ENCODE measurements around the gene BTBD9.
A peak's percentile ranks its signal among the peaks of the same experiment; 100 is the strongest.
"Not testable (repeated sequence)": the region's sequence is repeated elsewhere in the genome, so short reads cannot be mapped to it uniquely, and the experiment has no call there.

BTBD9 gene

DNA sequence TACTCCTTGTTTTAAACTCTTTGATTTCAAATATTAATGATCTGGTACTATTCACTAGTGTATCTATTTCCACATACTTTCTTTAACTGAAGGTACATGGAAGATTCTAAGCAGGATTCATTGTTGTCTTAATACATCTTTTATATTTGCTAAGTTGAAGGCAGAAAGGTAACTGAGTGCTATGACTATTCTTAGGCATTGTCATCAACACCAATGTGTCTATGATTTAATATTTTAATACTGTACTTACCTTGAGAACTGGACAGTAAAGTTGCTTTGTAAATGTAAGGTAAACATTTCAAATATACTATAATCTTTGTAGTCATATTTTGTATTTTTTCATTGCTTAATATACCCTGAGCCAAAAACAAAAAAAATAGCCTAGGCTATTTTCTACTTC, 8.9 kb upstream of the BTBD9 start:
- DNase-seq, result no peak

GRCh38 chr6:38646166-38646878, 6.6 kb upstream of the BTBD9 start:
- no peak for DNase-seq

GRCh38 chr6:38644951-38645350, 5.2 kb upstream of the BTBD9 start:
- no peak for DNase-seq

GRCh38 chr6:38640216-38640909, 634 bp upstream of the BTBD9 start:
- DNase-seq, result no peak

DNA sequence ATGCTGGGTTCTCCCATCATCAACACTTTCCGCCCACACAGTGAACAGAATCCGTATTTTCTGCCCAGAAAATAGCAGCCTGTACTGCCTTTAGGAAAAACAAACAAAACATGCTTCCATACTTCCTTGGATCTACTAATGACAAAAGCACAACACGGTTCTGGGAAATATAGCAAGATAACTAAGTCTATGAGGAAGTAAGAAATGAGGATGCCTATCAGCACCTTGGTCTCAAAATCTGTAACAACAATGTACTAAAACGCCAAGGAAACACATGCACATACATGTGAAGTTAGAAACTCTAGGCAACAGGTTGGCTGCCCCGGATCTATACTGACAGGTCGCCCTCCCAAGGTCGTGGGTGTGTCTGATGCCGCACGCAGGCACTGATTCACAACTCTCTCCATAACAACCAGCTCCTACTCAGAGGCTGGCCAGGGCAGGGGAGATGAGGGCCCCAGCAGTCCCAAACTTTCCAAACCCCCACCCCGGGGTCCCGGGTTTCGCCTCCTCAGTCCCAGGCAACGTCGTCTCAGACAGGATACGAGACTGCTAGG, 710 bp downstream of the BTBD9 start:
- peak; percentile 66 for DNase-seq

- no peak for DNase-seq
These were observed 2.0 kb downstream of the BTBD9 start for GRCh38 chr6:38637756-38638155.

GRCh38 chr6:38636027-38636426, 3.7 kb downstream of the BTBD9 start:
- DNase-seq, result no peak

GRCh38 chr6:38634518-38634917, 5.2 kb downstream of the BTBD9 start:
- DNase-seq, result no peak

- DNase-seq, result no peak
These were observed 7.2 kb downstream of the BTBD9 start for GRCh38 chr6:38632490-38632889.

GRCh38 chr6:38631186-38631783, 8.4 kb downstream of the BTBD9 start:
- no peak for DNase-seq

DNA sequence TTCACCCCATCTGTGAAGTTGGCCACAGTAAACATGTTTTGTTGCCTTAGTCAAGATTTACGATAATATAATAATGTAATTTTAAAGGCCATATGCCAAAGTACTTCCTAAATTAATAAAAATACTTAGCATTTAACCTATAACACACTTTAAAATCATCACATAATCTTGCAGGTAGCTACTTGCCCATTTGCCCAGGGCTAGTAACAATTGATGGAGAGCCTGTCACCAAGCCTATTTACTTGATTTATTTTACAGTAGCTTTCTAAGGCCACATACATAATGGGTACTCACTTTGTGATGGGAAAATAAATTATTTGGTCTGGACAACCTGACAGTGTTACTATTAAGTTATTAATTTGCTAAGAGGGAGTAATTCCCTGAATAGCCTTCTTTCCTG, 14.5 kb downstream of the BTBD9 start:
- no peak for DNase-seq

DNA sequence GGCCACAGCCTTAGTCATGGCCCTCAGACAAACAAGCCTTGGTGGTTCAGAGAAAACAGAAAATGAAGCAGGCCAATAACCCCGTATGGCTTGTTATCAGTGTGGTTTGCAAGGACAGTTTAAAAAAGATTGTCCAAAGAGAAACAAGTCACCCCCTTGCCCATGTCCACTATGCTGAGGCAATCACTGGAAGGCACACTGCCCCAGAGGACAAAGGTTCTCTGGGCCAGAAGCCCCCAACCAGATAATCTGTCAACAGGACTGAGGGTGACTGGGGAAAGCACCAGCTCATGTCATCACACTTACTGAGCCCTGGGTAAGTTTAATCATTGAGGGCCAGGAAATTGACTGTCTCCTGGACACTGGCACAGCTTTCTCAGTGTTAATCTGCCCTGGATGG, 20.4 kb downstream of the BTBD9 start:
- DNase-seq, result not testable (repeated sequence)

- not testable (repeated sequence) for DNase-seq
These were observed 21.4 kb downstream of the BTBD9 start for GRCh38 chr6:38618301-38618700.

GRCh38 chr6:38617856-38618255, 21.9 kb downstream of the BTBD9 start:
- DNase-seq, result no peak

DNA sequence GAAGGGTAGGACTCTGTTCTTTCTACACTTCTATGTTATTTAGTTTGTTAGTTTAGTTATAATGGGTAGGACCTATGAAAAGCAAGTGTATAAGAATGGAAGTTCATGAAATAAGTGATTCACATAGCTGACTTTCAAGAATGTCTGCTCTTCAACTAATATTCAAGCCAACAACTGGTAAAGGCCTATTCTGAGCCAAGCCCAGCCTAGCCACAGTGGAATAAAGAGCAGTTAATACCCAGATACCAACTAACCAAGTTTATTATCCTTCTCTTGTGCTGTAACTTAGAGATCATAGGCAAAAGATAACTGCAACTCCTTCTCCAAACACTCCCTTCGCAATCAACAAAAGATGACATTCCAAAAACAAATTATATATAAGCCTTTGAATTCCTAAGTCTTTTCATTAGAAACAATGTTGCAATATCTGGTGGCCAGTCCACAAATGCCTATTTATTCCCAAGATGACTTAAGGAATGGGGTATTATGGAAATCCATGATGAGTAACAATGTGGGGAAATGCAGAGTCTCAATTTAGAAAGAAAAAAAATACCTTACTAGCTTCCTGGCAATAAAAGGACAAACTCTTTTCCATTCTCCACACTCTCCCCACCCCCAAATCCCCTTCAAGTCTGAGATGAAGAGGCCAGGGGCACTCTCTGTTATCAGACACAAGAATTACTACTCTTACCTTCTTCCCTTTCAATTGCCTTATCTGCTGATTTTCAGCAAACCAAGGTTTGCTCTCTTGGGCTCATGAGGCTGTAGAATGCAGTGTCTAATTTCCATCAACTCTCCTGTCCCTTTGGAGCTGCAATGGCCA, 27.4 kb downstream of the BTBD9 start:
- DNase-seq, result no peak

DNA sequence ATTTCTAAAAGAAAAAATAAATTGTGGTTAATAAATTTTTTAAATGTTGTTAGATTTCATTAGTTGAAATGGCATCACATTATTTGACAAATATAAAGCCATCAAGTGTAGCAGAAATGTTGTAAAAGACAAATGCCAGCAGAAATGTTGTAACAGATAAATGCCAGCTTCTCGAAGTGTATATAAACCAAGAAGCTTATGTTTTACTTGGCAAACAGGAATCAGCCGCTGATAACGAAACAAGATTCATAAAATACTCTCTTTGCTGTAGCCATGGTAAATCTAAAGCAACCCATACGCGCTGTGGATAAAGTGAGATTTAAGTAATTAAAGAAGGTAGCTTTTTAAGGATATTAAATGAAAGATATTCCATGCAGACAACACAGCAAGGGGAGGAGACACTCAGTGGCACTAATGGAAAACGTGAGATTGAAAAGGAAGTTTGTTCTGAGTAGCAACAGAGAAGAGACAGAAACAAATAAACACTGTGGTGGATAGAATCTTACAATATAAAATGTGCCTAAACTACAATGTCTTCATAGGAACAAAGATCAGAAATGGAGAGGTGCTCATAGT, 29.6 kb downstream of the BTBD9 start:
- no peak for DNase-seq

GRCh38 chr6:38604700-38605099, 35.0 kb downstream of the BTBD9 start:
- DNase-seq, result no peak

GRCh38 chr6:38603966-38604365, 35.8 kb downstream of the BTBD9 start:
- no peak for DNase-seq

GRCh38 chr6:38603496-38603895, 36.2 kb downstream of the BTBD9 start:
- DNase-seq, result no peak

DNA sequence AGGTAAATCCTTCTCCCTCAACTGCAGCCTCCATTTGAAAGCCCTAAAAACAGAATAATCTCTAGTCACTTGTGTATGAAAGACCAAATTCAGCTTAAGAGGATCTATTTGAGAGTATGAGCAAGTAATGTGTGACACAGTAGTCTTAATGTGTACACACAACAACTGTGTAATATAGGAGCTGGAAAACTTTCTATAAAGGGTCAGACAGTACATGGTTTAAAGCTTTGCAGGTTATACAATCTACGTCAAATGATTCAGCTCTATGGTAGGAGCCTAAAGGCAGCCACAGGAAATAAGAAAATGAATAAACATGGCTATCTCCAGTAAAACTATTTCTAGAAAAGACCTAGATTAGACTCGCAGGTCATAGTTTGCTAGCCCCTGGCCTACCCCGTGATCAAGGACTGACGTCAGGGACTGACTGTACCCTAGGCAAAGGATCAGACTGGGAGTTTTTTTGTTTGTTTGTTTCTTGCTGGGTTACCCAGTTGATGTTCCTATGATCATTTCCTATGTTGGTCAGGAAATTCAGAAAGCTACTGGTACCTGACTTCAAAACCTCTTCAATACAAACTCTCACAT, 39.7 kb downstream of the BTBD9 start:
- DNase-seq, result no peak

GRCh38 chr6:38599261-38599660, 40.5 kb downstream of the BTBD9 start:
- DNase-seq, result no peak

GRCh38 chr6:38593998-38594665, 45.6 kb downstream of the BTBD9 start:
- DNase-seq, result no peak
